Measurements from ENCODE around the gene RIN3. TPM values are rescaled to one million over a fixed set of nuclear protein-coding genes. Genes with fewer than 3 reads are reported as not detected.
A peak's percentile ranks its signal among the peaks of the same experiment; 100 is the strongest.

RIN3 gene
- total RNA-seq, 1 donor from 2014 or later: 18.8 TPM

DNA sequence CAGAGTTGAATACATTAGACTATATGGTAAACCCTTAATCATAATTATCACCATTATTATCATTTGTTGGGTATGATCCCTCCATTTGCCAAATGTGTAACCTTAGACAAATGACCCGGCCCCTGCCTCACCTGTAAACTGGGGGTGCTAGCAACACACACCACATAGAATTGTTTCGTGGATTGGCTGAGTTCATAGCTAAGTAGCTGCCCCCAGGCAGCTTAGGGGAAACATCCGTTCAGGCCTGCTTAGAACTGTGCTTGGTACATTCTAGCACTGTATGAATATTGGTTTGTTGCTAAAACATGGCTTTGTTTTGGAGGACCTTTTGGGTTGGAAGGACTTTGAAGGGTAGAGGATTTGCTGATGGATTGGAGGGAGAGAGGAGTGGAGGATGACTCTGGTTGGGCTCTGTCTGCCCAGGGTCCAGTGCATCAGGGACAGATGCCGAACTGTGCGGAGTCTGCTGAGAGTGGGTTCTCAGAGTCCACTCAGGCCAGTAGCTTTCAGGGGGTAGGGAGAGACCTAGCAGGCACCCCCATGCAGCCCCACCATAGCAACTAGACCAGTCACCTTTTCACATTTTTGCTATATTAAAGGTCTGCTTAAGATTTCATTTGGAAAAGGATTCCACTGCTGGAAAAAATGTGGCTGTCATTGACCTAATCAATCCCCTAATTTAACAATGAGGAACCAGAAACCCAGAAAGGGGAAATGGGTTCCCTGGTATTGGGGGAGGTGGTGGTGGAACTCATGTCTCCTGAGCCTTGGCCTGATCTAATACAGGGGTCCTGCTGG is 2.2 kb downstream of the RIN3 start:
- H3K27ac Mint-ChIP-seq (ENCODE audit: unreplicated experiment): no peak overlapping the region
- H3K4me1 Mint-ChIP-seq (ENCODE audit: low read depth): peaks cover 35% of the 10 kb centered on the region
- TF ChIP-seq, protein P1, sequence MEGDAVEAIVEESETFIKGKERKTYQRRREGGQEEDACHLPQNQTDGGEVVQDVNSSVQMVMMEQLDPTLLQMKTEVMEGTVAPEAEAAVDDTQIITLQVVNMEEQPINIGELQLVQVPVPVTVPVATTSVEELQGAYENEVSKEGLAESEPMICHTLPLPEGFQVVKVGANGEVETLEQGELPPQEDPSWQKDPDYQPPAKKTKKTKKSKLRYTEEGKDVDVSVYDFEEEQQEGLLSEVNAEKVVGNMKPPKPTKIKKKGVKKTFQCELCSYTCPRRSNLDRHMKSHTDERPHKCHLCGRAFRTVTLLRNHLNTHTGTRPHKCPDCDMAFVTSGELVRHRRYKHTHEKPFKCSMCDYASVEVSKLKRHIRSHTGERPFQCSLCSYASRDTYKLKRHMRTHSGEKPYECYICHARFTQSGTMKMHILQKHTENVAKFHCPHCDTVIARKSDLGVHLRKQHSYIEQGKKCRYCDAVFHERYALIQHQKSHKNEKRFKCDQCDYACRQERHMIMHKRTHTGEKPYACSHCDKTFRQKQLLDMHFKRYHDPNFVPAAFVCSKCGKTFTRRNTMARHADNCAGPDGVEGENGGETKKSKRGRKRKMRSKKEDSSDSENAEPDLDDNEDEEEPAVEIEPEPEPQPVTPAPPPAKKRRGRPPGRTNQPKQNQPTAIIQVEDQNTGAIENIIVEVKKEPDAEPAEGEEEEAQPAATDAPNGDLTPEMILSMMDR (IDR thresholded peaks at IDR 0.05): no peak
- no peaks in the 10 kb centered on the region for H3K9me3 Mint-ChIP-seq (ENCODE audit: low read depth)
- peak overlapping the region; percentile 78 for H3K4me3 Mint-ChIP-seq (ENCODE audit: unreplicated experiment)
- no peaks in the 10 kb centered on the region for H3K36me3 Mint-ChIP-seq (ENCODE audit: low read depth)
- DNase-seq (ENCODE audit: low spot score): no peak
- no peaks in the 10 kb centered on the region for H3K27me3 Mint-ChIP-seq (ENCODE audit: low read depth)

DNA sequence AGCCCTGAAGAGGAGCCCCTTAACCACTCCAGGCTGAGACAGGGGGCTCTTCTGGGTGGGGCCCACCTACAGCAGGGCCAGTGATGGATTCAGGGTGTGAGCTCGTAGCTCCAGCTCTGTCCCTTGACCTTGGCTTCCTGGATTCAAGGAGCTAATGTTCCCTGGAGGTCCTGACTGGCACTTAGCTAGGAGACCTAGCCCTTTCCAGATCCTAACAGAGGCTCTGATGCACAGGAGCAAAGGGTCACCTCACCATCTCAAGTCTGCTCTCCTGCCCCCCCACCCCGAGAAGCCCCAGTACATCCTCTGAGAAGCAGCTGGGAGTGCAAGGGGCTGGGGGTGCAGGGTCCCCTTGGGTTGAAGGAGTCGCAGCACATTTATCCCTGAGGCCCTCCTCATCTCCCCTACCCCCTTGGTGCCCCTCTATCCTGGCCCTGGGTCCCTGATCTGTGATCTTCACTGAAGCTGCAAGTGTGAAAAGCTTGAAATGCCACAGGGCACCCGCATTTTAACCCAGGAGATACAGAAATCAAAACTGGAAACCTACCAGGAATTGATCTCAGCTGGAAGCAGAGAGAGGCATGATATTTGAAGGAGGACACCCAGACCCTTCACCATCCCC is 2.9 kb downstream of the RIN3 start:
- Mint-ChIP-seq H3K36me3 (ENCODE audit: low read depth) (peaks cover 2% of the 10 kb centered on the region), H3K4me3 (ENCODE audit: unreplicated experiment) (no peak overlapping the region), H3K27me3 (ENCODE audit: low read depth) (no peaks in the 10 kb centered on the region), H3K9me3 (ENCODE audit: low read depth) (no peaks in the 10 kb centered on the region), H3K4me1 (ENCODE audit: low read depth) (peaks cover 28% of the 10 kb centered on the region), H3K27ac (ENCODE audit: unreplicated experiment) (no peak overlapping the region)
- DNase-seq (ENCODE audit: low spot score): no peak
- TF ChIP-seq, protein P1 (IDR thresholded peaks at IDR 0.05): no peak

DNA sequence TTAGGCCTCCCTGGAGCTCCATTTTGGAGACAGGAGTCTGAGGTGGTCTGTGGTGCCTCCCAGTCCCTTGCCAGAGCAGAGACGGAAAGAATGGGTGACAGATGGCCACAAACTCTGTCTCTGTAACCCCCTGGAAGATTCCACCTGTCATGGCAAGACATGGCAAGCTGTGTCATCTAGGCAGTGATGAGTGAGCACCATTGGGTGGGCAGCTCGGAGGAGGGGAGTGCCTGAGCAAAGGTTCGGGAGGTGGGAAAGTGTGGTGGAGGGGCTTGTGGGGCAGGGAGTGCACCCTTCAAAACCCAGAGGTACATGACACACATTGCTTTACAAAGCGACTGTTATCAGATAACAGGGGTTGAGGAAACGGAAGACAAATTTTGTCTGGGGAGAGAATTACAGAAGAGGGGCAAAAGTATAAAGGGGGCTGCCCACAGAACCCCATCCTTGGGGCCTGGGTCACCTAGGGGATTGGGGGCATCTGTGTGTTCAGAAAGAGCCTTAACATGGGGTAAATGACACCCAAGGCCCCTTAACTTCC is 3.5 kb downstream of the RIN3 start:
- Mint-ChIP-seq H3K27me3 (ENCODE audit: low read depth) (no peaks in the 10 kb centered on the region), H3K9me3 (ENCODE audit: low read depth) (no peaks in the 10 kb centered on the region), H3K4me3 (ENCODE audit: unreplicated experiment) (no peak overlapping the region), H3K36me3 (ENCODE audit: low read depth) (peaks cover 2% of the 10 kb centered on the region), H3K27ac (ENCODE audit: unreplicated experiment) (no peak overlapping the region), H3K4me1 (ENCODE audit: low read depth) (peaks cover 23% of the 10 kb centered on the region)
- TF ChIP-seq, protein P1 (IDR thresholded peaks at IDR 0.05): no peak
- DNase-seq (ENCODE audit: low spot score): no peak

DNA sequence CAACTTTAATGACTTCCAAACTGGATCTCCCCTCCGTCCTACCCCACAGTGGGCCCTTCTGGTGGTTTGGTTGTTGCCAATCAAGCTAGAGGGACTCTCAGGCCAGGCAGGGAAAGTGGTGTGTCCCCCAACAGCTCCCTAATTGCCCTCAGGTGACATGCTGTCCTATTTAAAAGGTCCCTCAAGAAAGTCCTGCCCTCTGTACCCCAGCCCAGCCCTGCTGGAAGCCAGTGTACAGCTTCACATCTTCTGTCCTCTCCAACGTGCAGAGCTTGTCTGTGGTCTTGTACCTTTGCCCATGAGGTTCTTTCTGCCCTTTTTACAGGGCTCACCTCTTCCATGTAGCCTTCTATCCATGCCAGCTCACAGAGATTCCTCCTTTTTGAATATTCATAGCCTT is 4.2 kb downstream of the RIN3 start:
- no peak overlapping the region for H3K4me3 Mint-ChIP-seq (ENCODE audit: unreplicated experiment)

More for the DNA sequence above, 4.2 kb downstream of the RIN3 start:
- Mint-ChIP-seq H3K27ac (ENCODE audit: unreplicated experiment) (no peak overlapping the region), H3K9me3 (ENCODE audit: low read depth) (no peaks in the 10 kb centered on the region), H3K27me3 (ENCODE audit: low read depth) (no peaks in the 10 kb centered on the region), H3K4me1 (ENCODE audit: low read depth) (peaks cover 17% of the 10 kb centered on the region), H3K36me3 (ENCODE audit: low read depth) (peaks cover 2% of the 10 kb centered on the region)
- TF ChIP-seq, protein P1 (IDR thresholded peaks at IDR 0.05): no peak
- no peak for DNase-seq (ENCODE audit: low spot score)
